Limb (tissue), 2 donors: ENCODE measurements around the gene RPRD2.
A peak's percentile ranks its signal among the peaks of the same experiment; 100 is the strongest.
"Not testable (repeated sequence)": the region's sequence is repeated elsewhere in the genome, so short reads cannot be mapped to it uniquely, and the experiment has no call there.

Experiments used
- DNase-seq, 2 donors: peaks; one replicate each; pipeline ENCODE4 v3.0.0-alpha.2; 2016; ENCODE audit errors: extremely low spot score in 2 of 2

RPRD2 gene

GRCh38 chr1:150388241-150388640 is 24.3 kb downstream of the RPRD2 start:
- DNase-seq, result no peak

- DNase-seq, result no peak
Measured at GRCh38 chr1:150389650-150390049, 25.7 kb downstream of the RPRD2 start.

- DNase-seq, result no peak
Measured at GRCh38 chr1:150392627-150393026, 28.7 kb downstream of the RPRD2 start.

- DNase-seq, result not testable (repeated sequence)
Measured at GRCh38 chr1:150395115-150395514, 31.2 kb downstream of the RPRD2 start.

GRCh38 chr1:150397392-150398032 is 33.6 kb downstream of the RPRD2 start:
- DNase-seq, result no peak

- no peak for DNase-seq
Measured at GRCh38 chr1:150404465-150404864, 40.5 kb downstream of the RPRD2 start.

- no peak for DNase-seq
Measured at GRCh38 chr1:150405660-150406059, 41.7 kb downstream of the RPRD2 start.

GRCh38 chr1:150406483-150406882 is 42.5 kb downstream of the RPRD2 start:
- DNase-seq, result no peak

- DNase-seq, result no peak
Measured at GRCh38 chr1:150407330-150407729, 43.4 kb downstream of the RPRD2 start.

GRCh38 chr1:150408800-150409199 is 44.9 kb downstream of the RPRD2 start:
- no peak for DNase-seq

GRCh38 chr1:150409504-150410362 is 45.8 kb downstream of the RPRD2 start:
- no peak for DNase-seq

GRCh38 chr1:150410582-150411101 is 46.7 kb downstream of the RPRD2 start:
- DNase-seq, result no peak

GRCh38 chr1:150414592-150414991 is 50.6 kb downstream of the RPRD2 start:
- DNase-seq, result no peak

- DNase-seq, result no peak
Measured at GRCh38 chr1:150415800-150416199, 51.9 kb downstream of the RPRD2 start.

GRCh38 chr1:150420560-150421265 is 56.8 kb downstream of the RPRD2 start:
- no peak for DNase-seq

GRCh38 chr1:150422541-150422940 is 58.6 kb downstream of the RPRD2 start:
- DNase-seq, result no peak

GRCh38 chr1:150429805-150430204 is 65.9 kb downstream of the RPRD2 start:
- no peak for DNase-seq

GRCh38 chr1:150441121-150441520 is 77.2 kb downstream of the RPRD2 start:
- DNase-seq, result no peak

GRCh38 chr1:150444232-150444631 is 80.3 kb downstream of the RPRD2 start:
- no peak for DNase-seq

- no peak for DNase-seq
Measured at GRCh38 chr1:150456146-150456647, 92.2 kb downstream of the RPRD2 start.

GRCh38 chr1:150464422-150464826 is 100.5 kb downstream of the RPRD2 start:
- DNase-seq, result peak; percentile 48 to 69

- no peak for DNase-seq
Measured at GRCh38 chr1:150466964-150467363, 103.0 kb downstream of the RPRD2 start.
